ENCODE data around the gene MACC1.
A peak's percentile ranks its signal among the peaks of the same experiment; 100 is the strongest.

The MACC1 gene, protein sequence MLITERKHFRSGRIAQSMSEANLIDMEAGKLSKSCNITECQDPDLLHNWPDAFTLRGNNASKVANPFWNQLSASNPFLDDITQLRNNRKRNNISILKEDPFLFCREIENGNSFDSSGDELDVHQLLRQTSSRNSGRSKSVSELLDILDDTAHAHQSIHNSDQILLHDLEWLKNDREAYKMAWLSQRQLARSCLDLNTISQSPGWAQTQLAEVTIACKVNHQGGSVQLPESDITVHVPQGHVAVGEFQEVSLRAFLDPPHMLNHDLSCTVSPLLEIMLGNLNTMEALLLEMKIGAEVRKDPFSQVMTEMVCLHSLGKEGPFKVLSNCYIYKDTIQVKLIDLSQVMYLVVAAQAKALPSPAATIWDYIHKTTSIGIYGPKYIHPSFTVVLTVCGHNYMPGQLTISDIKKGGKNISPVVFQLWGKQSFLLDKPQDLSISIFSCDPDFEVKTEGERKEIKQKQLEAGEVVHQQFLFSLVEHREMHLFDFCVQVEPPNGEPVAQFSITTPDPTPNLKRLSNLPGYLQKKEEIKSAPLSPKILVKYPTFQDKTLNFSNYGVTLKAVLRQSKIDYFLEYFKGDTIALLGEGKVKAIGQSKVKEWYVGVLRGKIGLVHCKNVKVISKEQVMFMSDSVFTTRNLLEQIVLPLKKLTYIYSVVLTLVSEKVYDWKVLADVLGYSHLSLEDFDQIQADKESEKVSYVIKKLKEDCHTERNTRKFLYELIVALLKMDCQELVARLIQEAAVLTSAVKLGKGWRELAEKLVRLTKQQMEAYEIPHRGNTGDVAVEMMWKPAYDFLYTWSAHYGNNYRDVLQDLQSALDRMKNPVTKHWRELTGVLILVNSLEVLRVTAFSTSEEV

DNA sequence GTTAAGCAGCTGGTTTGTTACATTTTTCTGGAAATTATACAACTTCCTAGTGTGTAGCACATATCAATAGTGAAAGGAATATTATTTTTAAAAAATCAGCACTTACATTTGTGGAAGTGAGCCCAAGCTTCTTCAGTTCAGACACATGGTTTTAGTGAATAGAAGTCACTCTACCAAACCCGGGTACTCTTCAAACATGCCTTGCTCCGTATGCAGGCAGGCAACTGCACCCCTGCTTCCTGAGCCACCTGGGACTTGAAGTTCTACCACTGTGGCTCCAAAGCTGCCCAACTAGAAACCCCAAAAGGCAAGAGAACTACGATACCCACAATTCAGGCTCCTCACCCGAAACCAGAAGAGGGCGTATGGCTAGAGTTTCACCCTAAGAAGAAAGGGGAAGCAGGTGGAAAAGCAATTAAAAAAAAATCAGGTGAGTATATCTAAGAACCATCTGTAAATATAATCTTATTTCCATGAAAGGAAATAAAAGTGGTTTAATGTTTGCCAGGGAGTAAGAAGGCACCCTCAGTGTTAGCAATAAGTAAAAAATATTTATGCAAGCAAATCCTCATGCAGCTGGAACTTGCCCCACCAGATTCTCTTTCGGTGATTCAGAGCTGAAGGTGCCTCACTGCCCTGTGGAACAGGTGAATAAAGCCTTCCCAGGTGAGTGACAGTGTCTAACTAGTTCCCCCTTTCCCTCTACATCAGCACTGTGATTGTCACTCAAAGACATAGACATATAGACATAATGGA is at the start of gene MACC1:
TSS of gene MACC1 (minus strand) at position 192 of the 756 bp plus-strand sequence. CDS start 55,522 bp downstream, outside the sequence.
- peak; percentile 76 for FAIRE-seq

DNA sequence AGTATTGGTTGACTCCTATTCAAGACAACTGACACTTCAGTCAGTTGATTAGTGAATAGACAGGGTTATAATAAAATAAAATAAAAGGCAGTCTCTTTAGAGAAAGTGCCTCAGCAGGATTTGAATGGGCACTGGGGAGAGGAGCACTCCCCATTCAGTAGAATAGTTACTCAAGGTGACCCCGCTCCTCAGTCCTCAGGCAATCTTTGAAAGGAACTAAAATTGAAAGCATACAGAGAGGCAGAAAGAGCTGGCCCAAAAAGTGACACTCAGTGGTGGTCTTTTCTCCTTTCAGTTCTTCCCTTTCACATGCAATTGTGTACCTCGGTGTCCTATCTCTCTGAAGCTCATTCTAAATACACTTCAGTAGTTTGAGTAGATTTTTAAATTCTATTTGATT is 47.4 kb upstream of the MACC1 start:
- FAIRE-seq = no peak

- no peak for FAIRE-seq
Observed at GRCh38 chr7:20260223-20260622, 43.0 kb upstream of the MACC1 start.

DNA sequence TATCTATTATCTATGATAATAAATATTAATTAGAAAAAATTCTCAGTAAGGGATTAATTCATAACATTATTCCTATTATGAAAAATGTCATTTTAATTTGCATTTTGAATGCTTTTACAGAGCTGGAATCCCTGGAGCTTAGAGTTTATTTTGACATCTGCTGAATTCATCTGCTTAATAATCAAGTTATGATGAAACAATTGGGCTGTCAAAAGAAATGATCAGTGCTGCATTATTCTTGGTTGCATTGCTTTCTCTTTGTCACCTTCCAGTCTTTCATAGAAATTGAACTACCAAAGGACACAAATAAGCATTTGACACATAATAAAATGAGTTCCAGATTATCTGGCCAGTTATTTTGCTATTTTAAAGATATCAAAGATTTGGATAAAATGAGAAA is 40.0 kb upstream of the MACC1 start:
- no peak for FAIRE-seq

DNA sequence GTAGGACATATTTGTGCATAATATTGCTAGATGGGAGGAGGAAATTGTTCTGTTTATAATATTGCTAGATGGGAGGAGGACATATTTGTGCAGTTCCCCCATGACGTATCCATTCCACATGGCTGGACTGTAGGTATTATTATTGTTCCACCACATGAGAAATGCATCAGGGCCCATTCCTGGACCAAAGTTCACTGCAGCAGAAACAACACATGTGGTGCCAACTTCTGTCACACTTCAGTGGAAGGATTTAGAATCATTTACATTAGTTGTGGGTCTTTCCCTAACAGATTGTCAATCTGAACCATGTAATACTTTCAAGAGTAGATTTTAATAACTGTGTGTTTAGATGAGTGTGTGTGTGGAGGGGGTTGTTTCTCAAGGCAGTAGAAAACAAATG is 32.7 kb upstream of the MACC1 start:
- FAIRE-seq = no peak

DNA sequence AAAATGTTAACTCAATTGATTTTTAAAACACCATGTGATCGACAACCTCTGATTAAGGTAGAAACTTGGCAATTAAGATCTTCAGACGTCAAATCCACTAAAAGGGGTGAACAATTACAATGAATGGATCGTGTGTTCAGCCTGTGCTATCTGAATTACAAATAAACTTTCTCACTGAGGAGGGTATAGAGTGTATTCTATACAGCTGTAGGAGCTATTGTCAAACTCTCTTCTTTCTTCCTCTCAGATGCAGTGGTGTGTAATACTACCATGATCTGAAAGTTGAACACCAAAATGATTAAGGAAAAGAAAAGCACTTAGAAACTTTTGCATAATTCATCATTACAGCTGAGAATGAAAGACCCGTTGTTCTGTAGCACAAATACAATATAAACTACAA is 32.2 kb upstream of the MACC1 start:
- no peak for FAIRE-seq

- FAIRE-seq = no peak
Observed at GRCh38 chr7:20246236-20246635, 29.1 kb upstream of the MACC1 start.

DNA sequence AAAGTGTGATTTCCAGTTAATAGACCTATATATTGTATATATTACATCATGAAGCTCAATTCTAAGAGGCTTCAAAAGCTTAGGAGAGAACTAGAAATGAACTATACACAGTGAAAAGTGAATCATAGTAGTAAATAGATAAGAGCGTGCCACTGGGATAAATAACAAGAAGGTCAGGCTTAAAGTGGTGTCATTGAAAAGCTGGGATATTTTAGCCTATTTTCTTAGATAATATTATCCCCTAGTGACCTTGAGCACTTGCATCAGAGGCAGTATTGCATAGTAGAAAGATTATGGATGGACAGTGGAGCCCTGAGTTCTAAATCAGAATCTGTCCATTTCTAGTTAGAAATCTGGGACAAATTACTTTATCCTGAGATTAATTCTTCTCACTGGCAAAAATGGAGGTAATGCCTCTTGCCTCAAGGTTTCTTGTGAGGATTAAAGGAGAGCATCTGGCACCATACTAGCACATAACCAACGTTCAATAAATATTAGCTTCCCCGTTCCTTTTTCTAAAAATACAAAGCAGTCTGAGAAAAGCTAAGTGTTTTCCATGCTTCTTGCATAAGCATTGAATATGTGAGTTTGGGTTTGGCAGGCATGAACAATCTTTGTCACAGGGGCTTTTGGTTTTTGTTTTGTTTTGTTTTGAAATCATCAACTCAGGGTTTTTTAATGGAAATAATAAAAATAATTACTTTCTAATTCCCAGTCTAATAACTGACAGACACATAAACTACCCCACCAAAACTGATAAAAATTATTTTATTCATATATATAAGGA is 27.3 kb upstream of the MACC1 start:
- no peak for FAIRE-seq

DNA sequence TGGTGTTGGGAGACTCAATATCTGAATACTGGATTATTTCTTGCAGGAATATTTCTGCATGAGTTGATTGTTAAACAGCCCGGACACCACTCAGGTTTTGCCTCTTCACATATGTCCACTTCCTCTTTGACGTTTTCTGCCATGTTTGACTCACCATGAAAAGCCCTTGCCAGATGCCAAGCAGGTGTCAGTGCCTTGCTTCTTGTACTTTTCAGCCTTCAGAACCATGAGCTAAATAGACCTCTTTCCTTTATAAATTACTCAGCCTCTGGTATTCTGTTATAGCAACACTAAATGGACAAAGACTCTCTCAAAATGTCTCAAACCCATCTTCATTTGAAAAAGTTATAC is 24.7 kb upstream of the MACC1 start:
- no peak for FAIRE-seq

DNA sequence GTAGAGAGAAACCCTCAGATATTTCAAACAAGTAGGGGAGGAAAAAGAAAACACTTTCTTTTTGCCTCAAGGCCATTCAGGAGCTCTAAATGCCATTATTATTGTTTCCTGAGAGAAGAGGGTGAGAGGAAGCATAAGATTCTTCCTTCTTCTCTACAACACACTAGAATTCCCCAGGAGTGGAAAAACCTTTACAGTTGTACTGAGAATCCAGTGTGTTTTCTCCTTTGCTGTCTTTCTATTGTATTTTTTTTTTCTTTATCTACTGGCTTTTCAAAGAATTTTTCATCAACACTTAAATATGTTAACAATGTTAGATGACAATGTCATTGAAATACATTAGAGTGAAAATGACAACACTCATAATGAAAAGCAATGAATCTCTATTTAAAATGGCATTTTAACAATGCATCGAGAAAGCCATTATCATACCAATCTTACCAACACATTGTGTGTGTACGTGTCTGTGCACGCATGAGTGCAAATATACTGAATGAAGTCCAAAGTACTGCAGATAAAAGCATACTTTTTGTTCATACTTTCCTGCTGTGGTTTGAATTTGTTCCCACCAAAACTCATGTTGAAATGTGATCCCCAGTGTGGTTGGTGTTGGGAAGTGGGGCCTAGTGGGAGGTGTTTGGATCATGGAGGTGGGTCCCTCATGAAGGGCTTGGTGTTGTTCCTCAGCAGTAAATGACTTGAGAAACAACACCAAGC is 24.2 kb upstream of the MACC1 start:
- FAIRE-seq = no peak

- no peak for FAIRE-seq
Observed at GRCh38 chr7:20240080-20240926, 23.1 kb upstream of the MACC1 start.

DNA sequence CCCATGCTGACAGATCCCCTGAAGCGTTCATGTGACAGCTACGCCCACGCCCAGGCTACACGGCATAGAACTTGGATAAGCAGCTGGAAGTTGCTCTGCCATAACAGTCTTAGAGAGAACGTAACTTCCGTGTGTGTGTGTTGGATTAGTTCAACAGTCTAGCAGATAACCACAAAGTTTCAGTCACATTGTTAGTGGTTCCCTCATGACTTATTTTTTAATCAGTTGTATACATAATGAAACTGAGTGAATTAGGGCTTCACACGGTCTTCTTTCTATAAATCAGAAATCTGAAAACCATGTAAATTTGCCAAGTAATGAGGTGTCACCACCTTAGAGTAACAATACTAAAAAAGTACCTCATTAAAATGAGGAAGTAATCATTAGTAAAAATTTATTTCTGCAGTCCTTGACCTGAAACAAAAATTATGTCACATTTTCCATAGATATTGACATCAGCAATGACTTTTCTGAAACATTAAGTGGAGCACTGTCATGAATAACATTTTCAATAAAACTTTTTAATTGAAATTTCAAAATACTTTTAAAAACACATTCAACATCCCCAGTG is 21.7 kb upstream of the MACC1 start:
- no peak for FAIRE-seq

DNA sequence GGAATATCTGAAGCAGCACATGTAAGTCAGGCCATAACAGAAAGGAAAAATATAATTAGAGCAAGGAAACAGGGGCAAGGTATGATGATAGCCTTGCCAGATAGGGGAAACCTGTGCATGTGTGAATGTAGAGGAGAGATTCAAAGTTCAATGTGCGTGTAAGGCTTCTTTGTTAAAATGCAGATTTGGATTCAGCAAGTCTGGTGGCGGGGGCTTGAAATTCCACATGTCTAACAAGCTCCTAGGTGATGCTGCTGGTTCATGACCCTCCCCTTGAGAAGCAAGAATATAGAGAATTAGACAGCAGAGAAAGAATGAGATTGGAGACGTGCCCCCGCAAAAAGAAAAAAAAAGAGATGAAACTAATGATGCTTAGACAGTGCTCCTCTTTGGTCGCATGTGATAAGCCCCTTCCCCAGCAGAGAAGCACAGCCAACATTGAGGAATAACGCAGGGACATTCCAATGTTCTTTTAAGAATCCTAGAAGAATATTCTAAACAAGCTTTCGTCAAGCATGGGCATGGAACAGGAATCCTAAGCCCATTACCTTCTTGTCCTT is 21.1 kb upstream of the MACC1 start:
- no peak for FAIRE-seq

- FAIRE-seq = no peak
Observed at GRCh38 chr7:20237464-20238193, 20.4 kb upstream of the MACC1 start.

- no peak for FAIRE-seq
Observed at GRCh38 chr7:20236790-20237189, 19.6 kb upstream of the MACC1 start.

DNA sequence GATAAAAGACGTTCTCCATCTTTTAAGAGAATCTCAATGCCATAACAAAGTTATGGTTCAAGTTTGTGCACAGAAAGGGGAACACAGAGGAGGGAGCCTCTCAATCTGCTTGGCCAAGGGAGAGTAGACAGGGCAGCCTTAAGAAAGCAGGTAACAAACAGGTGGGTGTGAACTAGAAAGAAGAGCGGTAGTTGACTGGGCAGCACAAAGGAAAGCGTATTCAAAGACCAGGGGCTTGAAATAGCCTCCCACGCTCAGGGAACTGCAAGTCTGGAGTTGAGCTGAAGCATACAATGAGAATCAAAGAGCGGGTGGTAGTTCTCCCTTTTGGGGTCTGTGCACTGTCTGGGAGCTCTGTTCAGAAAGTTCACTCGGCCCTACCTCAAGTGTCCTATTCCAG is 18.9 kb upstream of the MACC1 start:
- no peak for FAIRE-seq

DNA sequence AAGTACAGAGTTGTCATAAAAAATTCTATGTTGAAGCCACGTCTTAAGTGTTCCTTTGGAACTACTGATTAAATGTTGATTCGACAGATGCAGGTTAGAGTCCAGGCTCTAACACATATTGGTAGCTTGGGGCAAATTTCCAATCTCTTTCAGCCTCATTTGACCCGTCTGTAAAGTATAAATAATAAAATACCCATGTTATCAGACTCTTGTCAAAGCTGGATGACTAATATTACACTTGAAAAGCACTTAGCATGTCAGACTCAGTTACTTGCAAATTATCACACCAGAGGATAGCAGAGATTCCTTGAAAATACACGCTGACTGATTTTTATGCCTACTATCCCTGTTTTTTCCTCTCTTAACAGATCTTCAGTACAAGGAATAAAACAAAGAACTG is 18.1 kb upstream of the MACC1 start:
- FAIRE-seq = peak; percentile 96

DNA sequence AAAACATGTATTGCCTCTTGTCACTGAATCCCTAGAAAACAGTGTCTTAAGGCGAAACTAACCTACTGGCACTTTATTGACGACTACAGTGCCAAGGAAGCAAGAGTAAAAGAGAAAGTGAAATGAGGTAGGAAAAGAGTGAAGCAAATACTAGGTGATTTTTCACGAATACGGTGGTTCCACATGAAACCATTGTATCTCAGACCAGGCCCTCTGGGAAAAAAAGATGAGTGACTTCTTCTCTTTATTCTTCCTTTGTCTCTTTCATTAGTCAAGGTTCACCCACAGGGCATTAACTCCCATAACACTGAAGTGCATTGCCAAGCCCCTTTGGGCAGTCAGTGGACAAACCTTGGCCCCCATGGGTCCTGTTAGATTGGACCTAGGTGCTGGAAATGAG is 16.2 kb upstream of the MACC1 start:
- no peak for FAIRE-seq

GRCh38 chr7:20232848-20233247 is 15.7 kb upstream of the MACC1 start:
- no peak for FAIRE-seq

All from islet of Langerhans (tissue), 1 donor.